Stomach (tissue), 4 donors: Measurements from ENCODE around the gene MFGE8.

ENCODE experiments used
- CTCF ChIP-seq, 7 experiments: fragments of 450-650 bp in 4 of 7; fragments of 200-600 bp in 3 of 7; sonication (generic) in 3 of 7; IDR thresholded peaks; one replicate each; pipeline ENCODE4 v1.5.1; 2016 to 2019; ENCODE audit warnings: antibody characterized with exemption in 7 of 7, control low read depth in 2 of 7, mild to moderate bottlenecking in 1 of 7
- EP300 ChIP-seq: sonication (generic); formaldehyde crosslinking; IDR thresholded peaks from one replicate; pipeline ENCODE4 v1.6.1; 2017; ENCODE audit warnings: antibody characterized with exemption
- POLR2A ChIP-seq, 4 donors: fragments of 450-650 bp; IDR thresholded peaks; one replicate each; pipeline ENCODE4 v1.6.1; 2016; ENCODE audit warnings: antibody characterized with exemption in 4 of 4, control low read depth in 2 of 4, mild to moderate bottlenecking in 1 of 4, moderate library complexity in 1 of 4
- POLR2AphosphoS5 ChIP-seq, 3 donors: sonication (generic); formaldehyde crosslinking; IDR thresholded peaks; one replicate each; pipeline ENCODE4 v1.6.1; 2016; ENCODE audit warnings: antibody characterized with exemption in 3 of 3

- TF ChIP-seq CTCF (IDR thresholded peaks at IDR 0.05) (no peak), EP300 (no peak), POLR2AphosphoS5 (IDR thresholded peaks at IDR 0.05) (no peak), POLR2A (IDR thresholded peaks at IDR 0.05) (no peak)
Measured at GRCh38 chr15:88874684-88875083, 38.5 kb downstream of the MFGE8 start.
